K562 (cell line): ENCODE results near the gene RCOR1. TPM values are rescaled to one million over a fixed set of nuclear protein-coding genes. Genes with fewer than 3 reads are reported as not detected.

ENCODE experiments used
- ATF1 ChIP-seq, 2 experiments: fragments of 450-650 bp in 1 of 2; IDR thresholded peaks; 2 replicates each; pipeline ENCODE4 v1.6.1; 2016; ENCODE audit warnings: missing compliant biosample characterization in 1 of 2, missing genetic modification characterization in 1 of 2
- BRCA1 ChIP-seq, 2 experiments: fragments of 450-650 bp in 1 of 2; sonication (generic) in 1 of 2; formaldehyde crosslinking in 1 of 2; IDR thresholded peaks; 2 replicates each; pipeline versions ENCODE4 v1.5.0 to v1.6.1; 2017 to 2020; ENCODE audit warnings: mild to moderate bottlenecking in 1 of 2, missing genetic modification reagents in 1 of 2
- BRD4 ChIP-seq: fragments of 200-600 bp; sonication (generic); IDR thresholded peaks from 2 replicates; pipeline ENCODE4 v1.6.1; 2017; ENCODE audit warnings: inconsistent platforms
- CCNT2 ChIP-seq: IDR thresholded peaks from 2 replicates; pipeline ENCODE4 v1.6.1; 2011; ENCODE audit warnings: borderline replicate concordance, low read depth, mild to moderate bottlenecking, moderate library complexity, mixed read lengths, low read length; ENCODE audit not compliant: insufficient read length; ENCODE audit errors: extremely low read depth
- EP400 ChIP-seq: fragments of 450-650 bp; IDR thresholded peaks from 2 replicates; pipeline ENCODE4 v1.6.1; 2017; ENCODE audit warnings: antibody characterized with exemption, mild to moderate bottlenecking, moderate library complexity
- EZH2 ChIP-seq: IDR thresholded peaks from 2 replicates; pipeline ENCODE4 v1.6.1; 2012; ENCODE audit warnings: low read depth, mild to moderate bottlenecking, inconsistent platforms, low read length, borderline replicate concordance
- GABPB1 ChIP-seq: sonication (generic); formaldehyde crosslinking; IDR thresholded peaks from 2 replicates; pipeline ENCODE4 v1.8.0; 2022; ENCODE audit warnings: mild to moderate bottlenecking, missing genetic modification reagents
- HMG20B ChIP-seq: fragments of 250-450 bp; sonication (Bioruptor Pico); IDR thresholded peaks from 2 replicates; pipeline ENCODE4 v1.5.0; 2021; ENCODE audit warnings: mild to moderate bottlenecking
- KDM2B ChIP-seq: fragments of 250-450 bp; sonication (Bioruptor Pico); IDR thresholded peaks from 2 replicates; pipeline ENCODE4 v1.8.0; 2021; ENCODE audit warnings: mild to moderate bottlenecking, moderate library complexity
- MIER1 ChIP-seq: fragments of 450-650 bp; IDR thresholded peaks from 2 replicates; pipeline ENCODE4 v1.6.1; 2016; ENCODE audit warnings: antibody characterized with exemption, mild to moderate bottlenecking, low read depth
- NFE2L1 ChIP-seq: fragments of 450-650 bp; IDR thresholded peaks from 2 replicates; pipeline ENCODE4 v1.6.1; 2016; ENCODE audit warnings: missing genetic modification characterization, low read depth, mild to moderate bottlenecking, missing compliant biosample characterization, moderate library complexity, borderline replicate concordance
- NR2C1 ChIP-seq, 2 experiments: fragments of 450-650 bp; IDR thresholded peaks; 2 replicates each; pipeline ENCODE4 v1.6.1; 2017; ENCODE audit warnings: mild to moderate bottlenecking in 2 of 2, antibody characterized with exemption in 1 of 2, inconsistent platforms in 1 of 2, missing compliant biosample characterization in 1 of 2, missing genetic modification characterization in 1 of 2
- OTX1 ChIP-seq: fragments of 450-650 bp; formaldehyde crosslinking; IDR thresholded peaks from 2 replicates; pipeline ENCODE4 v1.4.0; 2022; ENCODE audit warnings: mild to moderate bottlenecking
- SETDB1 ChIP-seq: IDR thresholded peaks from one replicate; pipeline ENCODE4 v1.6.1; 2012; ENCODE audit warnings: low read length, control low read depth, inconsistent platforms
- SNRNP70 ChIP-seq: fragments of 200-400 bp; formaldehyde crosslinking; optimal IDR thresholded peaks from 2 replicates; pipeline ENCODE3; 2017; ENCODE audit warnings: low read depth, low read length
- SREBF2 ChIP-seq: sonication (generic); formaldehyde crosslinking; IDR thresholded peaks from 2 replicates; pipeline ENCODE4 v1.4.0; 2020; ENCODE audit warnings: mild to moderate bottlenecking, missing genetic modification reagents
- TRIM24 ChIP-seq, 2 experiments: fragments of 450-650 bp; IDR thresholded peaks; 2 replicates each; pipeline ENCODE4 v1.6.1; 2016
- ZKSCAN1 ChIP-seq: fragments of 150-350 bp; IDR thresholded peaks from 2 replicates; pipeline ENCODE4 v1.6.1; 2016; ENCODE audit warnings: low read depth, low read length
- ZNF24 ChIP-seq: fragments of 450-650 bp; IDR thresholded peaks from 2 replicates; pipeline ENCODE4 v1.6.1; 2016
- ZNF324 ChIP-seq: fragments of 250-450 bp; sonication (Bioruptor Pico); IDR thresholded peaks from 2 replicates; pipeline ENCODE4 v1.4.0; 2020; ENCODE audit warnings: mild to moderate bottlenecking
- ZNF354B ChIP-seq: fragments of 250-450 bp; sonication (Bioruptor Pico); IDR thresholded peaks from 2 replicates; pipeline ENCODE4 v1.4.0; 2020
- ZNF507 ChIP-seq: conservative IDR thresholded peaks from 2 replicates; pipeline ENCODE4 v1.6.1; 2017; ENCODE audit warnings: missing genetic modification characterization, missing compliant biosample characterization
- ZNF696 ChIP-seq: fragments of 250-450 bp; sonication (Bioruptor Pico); conservative IDR thresholded peaks from 2 replicates; pipeline ENCODE4 v1.4.0; 2020; ENCODE audit warnings: mild to moderate bottlenecking, moderate library complexity
- ZNF780A ChIP-seq: fragments of 250-450 bp; sonication (Bioruptor Pico); IDR thresholded peaks from 2 replicates; pipeline ENCODE4 v1.5.0; 2021; ENCODE audit warnings: mild to moderate bottlenecking
- ZSCAN32 ChIP-seq: fragments of 450-650 bp; formaldehyde crosslinking; IDR thresholded peaks from 2 replicates; pipeline ENCODE4 v1.4.0; 2020; ENCODE audit warnings: mild to moderate bottlenecking, moderate library complexity
- polyA plus RNA-seq, 8 experiments: library from polyadenylated mRNA; depleted of rRNA in 4 of 8; stranded (reverse) in 5 of 8; unstranded in 3 of 8; fragments of >200 nt; fragmentation: Nextera tagmentation in 2 of 8; fragmentation: Illumina TruSeq in 1 of 8; extraction: Ambion mirVana in 2 of 8; extraction: Trizol in 1 of 8; gene quantifications; 2 replicates each; pipeline versions ENCODE4 v1.2.1 to v1.2.3, GENCODE V29; 2011 to 2014; ENCODE audit warnings: inconsistent platforms in 1 of 8, missing spikeins in 1 of 8
- total RNA-seq, 7 experiments: library from RNA; depleted of rRNA in 6 of 7; stranded (reverse); fragments of >200 nt in 6 of 7; fragmentation: Illumina TruSeq in 2 of 7; extraction: Trizol in 2 of 7; gene quantifications; 2 replicates each; pipeline versions ENCODE4 v1.2.1 to v1.2.3, GENCODE V29; 2011 to 2021; ENCODE audit warnings: low replicate concordance in 1 of 7
- TF ChIP-seq, protein P1 (sequence below): sonication (generic); formaldehyde crosslinking; IDR thresholded peaks from 2 replicates; pipeline ENCODE4 v1.9.0; 2022; ENCODE audit warnings: mild to moderate bottlenecking, missing genetic modification reagents
- TF ChIP-seq, protein P2 (sequence below): sonication (generic); formaldehyde crosslinking; IDR thresholded peaks from 2 replicates; pipeline ENCODE4 v1.8.0; 2022; ENCODE audit warnings: mild to moderate bottlenecking, missing genetic modification reagents

RCOR1 gene
- total and polyA plus RNA-seq, 9 of the 15 experiments (the other 6 are each of a cell fraction or from before 2014, with no cell fraction given) = 8.5 to 47.9 (median 20.9) TPM

- TF ChIP-seq ZNF24 (no peak), TRIM24 (IDR thresholded peaks at IDR 0.05) (no peak), EP400 (peak; percentile 20; the same call in 1 of the 2 replicates), BRD4 (no peak), SREBF2 (no peak), EZH2 (no peak), KDM2B (CRISPR knock-in tag) (no peak), NFE2L1 (no peak), ZNF507 (tag) (no peak), OTX1 (CRISPR knock-in tag) (no peak), GABPB1 (CRISPR knock-in tag) (no peak; the same call in 1 of the 2 replicates), ZNF780A (CRISPR knock-in tag) (no peak), ZNF696 (no peak), SETDB1 (no peak), ZNF354B (CRISPR knock-in tag) (no peak), SNRNP70 (no peak), ZKSCAN1 (no peak), MIER1 (no peak), NR2C1 (IDR thresholded peaks at IDR 0.05) (no peak; the same call in 1 of the 2 replicates), NR2C1 (tag; IDR thresholded peaks at IDR 0.05) (0 out of 2 replicates have a peak, but pooled peaks have one; percentile 17), ATF1 (CRISPR knock-in tag; IDR thresholded peaks at IDR 0.05) (no peak), ATF1 (tag; IDR thresholded peaks at IDR 0.05) (no peak), ZSCAN32 (no peak), HMG20B (CRISPR knock-in tag) (no peak), ZNF324 (no peak), BRCA1 (IDR thresholded peaks at IDR 0.05) (no peak), BRCA1 (CRISPR knock-in tag; IDR thresholded peaks at IDR 0.05) (no peak), CCNT2 (no peak)
- TF ChIP-seq, protein P1, sequence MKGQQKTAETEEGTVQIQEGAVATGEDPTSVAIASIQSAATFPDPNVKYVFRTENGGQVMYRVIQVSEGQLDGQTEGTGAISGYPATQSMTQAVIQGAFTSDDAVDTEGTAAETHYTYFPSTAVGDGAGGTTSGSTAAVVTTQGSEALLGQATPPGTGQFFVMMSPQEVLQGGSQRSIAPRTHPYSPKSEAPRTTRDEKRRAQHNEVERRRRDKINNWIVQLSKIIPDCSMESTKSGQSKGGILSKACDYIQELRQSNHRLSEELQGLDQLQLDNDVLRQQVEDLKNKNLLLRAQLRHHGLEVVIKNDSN (CRISPR knock-in tag) = no peak
- TF ChIP-seq, protein P2, sequence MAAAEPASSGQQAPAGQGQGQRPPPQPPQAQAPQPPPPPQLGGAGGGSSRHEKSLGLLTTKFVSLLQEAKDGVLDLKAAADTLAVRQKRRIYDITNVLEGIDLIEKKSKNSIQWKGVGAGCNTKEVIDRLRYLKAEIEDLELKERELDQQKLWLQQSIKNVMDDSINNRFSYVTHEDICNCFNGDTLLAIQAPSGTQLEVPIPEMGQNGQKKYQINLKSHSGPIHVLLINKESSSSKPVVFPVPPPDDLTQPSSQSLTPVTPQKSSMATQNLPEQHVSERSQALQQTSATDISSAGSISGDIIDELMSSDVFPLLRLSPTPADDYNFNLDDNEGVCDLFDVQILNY (CRISPR knock-in tag) = no peak
These were observed 2.2 kb downstream of the RCOR1 start (continued) for GRCh38 chr14:102594514-102595175.
